Tibial nerve (tissue), 4 donors: ENCODE data around the gene RIMKLB. TPM values are rescaled to one million over a fixed set of nuclear protein-coding genes. Genes with fewer than 3 reads are reported as not detected.
A peak's percentile ranks its signal among the peaks of the same experiment; 100 is the strongest.

ENCODE experiments used
- DNase-seq, 2 donors: peaks; one replicate each; pipeline ENCODE4 v3.0.0-alpha.2; 2019; ENCODE audit warnings: low spot score in 2 of 2
- H3K27ac ChIP-seq, 4 donors: fragments of 200-600 bp; sonication (generic) in 3 of 4; one replicate each; pipeline ENCODE4 v1.5.1; 2017 to 2019; ENCODE audit warnings: mild to moderate bottlenecking in 1 of 4
- H3K27me3 ChIP-seq, 2 donors: fragments of 200-600 bp; sonication (generic) in 1 of 2; one replicate each; pipeline versions ENCODE4 v1.5.1 to v1.6.0; 2017 to 2019
- H3K36me3 ChIP-seq, 3 donors: fragments of 200-600 bp; sonication (generic); one replicate each; pipeline ENCODE4 v1.5.1; 2018 to 2019
- H3K4me1 ChIP-seq, 4 donors: fragments of 200-600 bp; sonication (generic) in 3 of 4; one replicate each; pipeline ENCODE4 v1.5.1; 2017 to 2019
- H3K4me3 ChIP-seq, 4 donors: fragments of 200-600 bp; sonication (generic) in 3 of 4; one replicate each; pipeline ENCODE4 v1.5.1; 2017 to 2019; ENCODE audit warnings: mild to moderate bottlenecking in 1 of 4, moderate library complexity in 1 of 4
- H3K9me3 ChIP-seq, 4 donors: fragments of 200-600 bp; sonication (generic) in 3 of 4; one replicate each; pipeline ENCODE4 v1.5.1; 2017 to 2019
- CTCF ChIP-seq, 5 experiments: fragments of 200-600 bp in 3 of 5; fragments of 450-650 bp in 2 of 5; sonication (generic) in 3 of 5; IDR thresholded peaks; one replicate each; pipeline ENCODE4 v1.5.1; 2016 to 2019; ENCODE audit warnings: antibody characterized with exemption in 5 of 5, mild to moderate bottlenecking in 3 of 5, moderate library complexity in 2 of 5
- EP300 ChIP-seq, 2 donors: sonication (generic); formaldehyde crosslinking; IDR thresholded peaks; one replicate each; pipeline ENCODE4 v1.6.1; 2017; ENCODE audit warnings: antibody characterized with exemption in 2 of 2, mild to moderate bottlenecking in 1 of 2
- POLR2A ChIP-seq, 2 donors: fragments of 450-650 bp; IDR thresholded peaks; one replicate each; pipeline ENCODE4 v1.6.1; 2017; ENCODE audit warnings: antibody characterized with exemption in 2 of 2, mild to moderate bottlenecking in 2 of 2, moderate library complexity in 2 of 2
- WGBS, 2 donors: methylation state at CpG; one replicate each; pipeline ENCODE4 v1.1.5; 2018; 5-methylcytosine and 5-hydroxymethylcytosine counted together
- total RNA-seq, 4 donors: library from RNA; depleted of rRNA; stranded (reverse); fragments of >200 nt; gene quantifications; one replicate each; pipeline ENCODE4 v1.1.0, GENCODE V29; 2016

Gene RIMKLB
- total RNA-seq, 4 donors from 2014 or later, result 53.4 to 76.6 (median 68.9) TPM

- TF ChIP-seq POLR2A (IDR thresholded peaks at IDR 0.05) (no peak), CTCF (IDR thresholded peaks at IDR 0.05) (no peak), EP300 (IDR thresholded peaks at IDR 0.05) (no peak)
- WGBS, 2 donors, result 66 to 69% methylated on average over 3 of the region's 3 CpGs
- H3K27ac ChIP-seq, result peak overlapping the region; percentile 32 to 92 (median 62)
These were observed 36.0 kb upstream of the RIMKLB start for GRCh38 chr12:8661751-8662150.

GRCh38 chr12:8662593-8662992 lies 35.2 kb upstream of the RIMKLB start, which contains the start of gene MFAP5:
MFAP5 (minus strand) TSS chr12:8662826; CDS start chr12:8662104, 722 bp downstream.
- DNase-seq, result peak in 1 of 2 donors; percentile 45
- peaks cover 0 to 25% (median 3%) of the 10 kb centered on the region in 4 donors for H3K4me1 ChIP-seq
- H3K4me3 ChIP-seq, result peak within 1 kb of the TSS in 3 of 4 donors; percentile 20 to 49 (median 37)
- TF ChIP-seq CTCF (IDR thresholded peaks at IDR 0.05), result no peak
- TF ChIP-seq EP300 (IDR thresholded peaks at IDR 0.05), result peak in 1 of 2 donors; percentile 83
- peak in 1 of 2 donors; percentile 54 for TF ChIP-seq POLR2A (IDR thresholded peaks at IDR 0.05)
- no peaks in the 10 kb centered on the region for H3K36me3 ChIP-seq
- H3K27me3 ChIP-seq, result no peaks in the 10 kb centered on the region
- H3K9me3 ChIP-seq, result no peaks in the 10 kb centered on the region
- WGBS, 2 donors, result 65 to 71% methylated on average over 6 of the region's 6 CpGs
- peak within 1 kb of the TSS; percentile 46 to 92 (median 69) for H3K27ac ChIP-seq

More at GRCh38 chr12:8661751-8662150, 36.0 kb upstream of the RIMKLB start:
- Histone ChIP-seq H3K4me1 (peaks cover 0 to 26% (median 3%) of the 10 kb centered on the region in 4 donors), H3K36me3 (no peaks in the 10 kb centered on the region), H3K27me3 (no peaks in the 10 kb centered on the region), H3K9me3 (peaks cover 0 to 2% (median 0%) of the 10 kb centered on the region in 4 donors), H3K4me3 (peak overlapping the region; percentile 2 to 49 (median 28))
- DNase-seq, result no peak

- no peak overlapping the region for H3K4me3 ChIP-seq
- peak; percentile 64 to 67 for DNase-seq
- no peaks in the 10 kb centered on the region for H3K27me3 ChIP-seq
- H3K4me1 ChIP-seq, result peaks cover 0 to 15% (median 3%) of the 10 kb centered on the region in 4 donors
- H3K36me3 ChIP-seq, result no peaks in the 10 kb centered on the region
- peak overlapping the region; percentile 46 to 92 (median 69) for H3K27ac ChIP-seq
- 55 to 57% methylated on average over 5 of the region's 5 CpGs for WGBS, 2 donors
- no peaks in the 10 kb centered on the region for H3K9me3 ChIP-seq
- TF ChIP-seq EP300 (IDR thresholded peaks at IDR 0.05) (peak in 1 of 2 donors; percentile 79), CTCF (IDR thresholded peaks at IDR 0.05) (no peak), POLR2A (IDR thresholded peaks at IDR 0.05) (peak in 1 of 2 donors; percentile 21)
These were observed 33.4 kb upstream of the RIMKLB start for GRCh38 chr12:8664228-8664913.

- TF ChIP-seq EP300 (IDR thresholded peaks at IDR 0.05) (peak in 1 of 2 donors; percentile 7), CTCF (IDR thresholded peaks at IDR 0.05) (no peak), POLR2A (IDR thresholded peaks at IDR 0.05) (no peak)
- H3K4me3 ChIP-seq, result no peak overlapping the region
- H3K9me3 ChIP-seq, result no peaks in the 10 kb centered on the region
- peaks cover 0 to 15% (median 3%) of the 10 kb centered on the region in 4 donors for H3K4me1 ChIP-seq
- no peaks in the 10 kb centered on the region for H3K27me3 ChIP-seq
- DNase-seq, result no peak
- 62 to 66% methylated on average over 4 of the region's 4 CpGs for WGBS, 2 donors
- H3K36me3 ChIP-seq, result no peaks in the 10 kb centered on the region
- H3K27ac ChIP-seq, result peak overlapping the region in 2 of 4 donors; percentile 87 to 92
These were observed 32.0 kb upstream of the RIMKLB start for GRCh38 chr12:8665759-8666158.

GRCh38 chr12:8667270-8667669 lies 30.5 kb upstream of the RIMKLB start:
- H3K36me3 ChIP-seq, result no peaks in the 10 kb centered on the region
- H3K9me3 ChIP-seq, result no peaks in the 10 kb centered on the region
- no peak for DNase-seq
- TF ChIP-seq EP300 (IDR thresholded peaks at IDR 0.05) (no peak), CTCF (IDR thresholded peaks at IDR 0.05) (no peak), POLR2A (IDR thresholded peaks at IDR 0.05) (no peak)
- WGBS, 2 donors, result 64 to 72% methylated on average over 2 of the region's 2 CpGs
- no peak overlapping the region for H3K4me3 ChIP-seq
- H3K27ac ChIP-seq, result no peak overlapping the region
- peaks cover 0 to 15% (median 3%) of the 10 kb centered on the region in 4 donors for H3K4me1 ChIP-seq
- H3K27me3 ChIP-seq, result no peaks in the 10 kb centered on the region
